Fibroblast of skin of left quadriceps (primary cell): Measurements from ENCODE around the gene GALNT12.

Experiments
- DNase-seq, 2 experiments: peaks; one replicate each; pipeline ENCODE4 v3.0.0-alpha.2; 2013; ENCODE audit warnings: low read depth in 2 of 2

GALNT12 gene

GRCh38 chr9:98860871-98861293 lies 53.4 kb downstream of the GALNT12 start:
- DNase-seq, result peak; percentile 94 to 95

- peak; percentile 76 to 80 for DNase-seq
These were observed 54.5 kb downstream of the GALNT12 start for GRCh38 chr9:98861781-98862504.

GRCh38 chr9:98862936-98863335 lies 55.5 kb downstream of the GALNT12 start:
- no peak for DNase-seq

GRCh38 chr9:98864281-98865174 lies 57.1 kb downstream of the GALNT12 start:
- no peak for DNase-seq

GRCh38 chr9:98865284-98865875 lies 57.9 kb downstream of the GALNT12 start:
- no peak for DNase-seq

GRCh38 chr9:98866435-98867102 lies 59.1 kb downstream of the GALNT12 start:
- no peak for DNase-seq

GRCh38 chr9:98867103-98867428 lies 59.6 kb downstream of the GALNT12 start:
- no peak for DNase-seq

- peak; percentile 75 to 80 for DNase-seq
These were observed 60.1 kb downstream of the GALNT12 start for GRCh38 chr9:98867429-98868168.

- DNase-seq, result no peak
These were observed 61.7 kb downstream of the GALNT12 start for GRCh38 chr9:98869078-98869745.

GRCh38 chr9:98869866-98870265 lies 62.4 kb downstream of the GALNT12 start:
- no peak for DNase-seq

GRCh38 chr9:98870782-98871557 lies 63.5 kb downstream of the GALNT12 start:
- no peak for DNase-seq

- no peak for DNase-seq
These were observed 64.1 kb downstream of the GALNT12 start for GRCh38 chr9:98871558-98872065.

GRCh38 chr9:98873526-98873925 lies 66.1 kb downstream of the GALNT12 start:
- DNase-seq, result no peak

GRCh38 chr9:98873951-98874371 lies 66.5 kb downstream of the GALNT12 start:
- no peak for DNase-seq

- DNase-seq, result no peak
These were observed 67.3 kb downstream of the GALNT12 start for GRCh38 chr9:98874721-98875255.

GRCh38 chr9:98875536-98875935 lies 68.1 kb downstream of the GALNT12 start:
- DNase-seq, result no peak

- DNase-seq, result no peak
These were observed 69.8 kb downstream of the GALNT12 start for GRCh38 chr9:98877311-98877710.

- no peak for DNase-seq
These were observed 71.9 kb downstream of the GALNT12 start for GRCh38 chr9:98879094-98879962.

- no peak for DNase-seq
These were observed 72.5 kb downstream of the GALNT12 start for GRCh38 chr9:98879963-98880310.
